Suprapubic skin (tissue), 4 donors: ENCODE results near the gene ZNF512B. TPM values are rescaled to one million over a fixed set of nuclear protein-coding genes. Genes with fewer than 3 reads are reported as not detected.

Source experiments
- DNase-seq, 2 donors: peaks; one replicate each; pipeline ENCODE4 v3.0.0-alpha.2; 2019; ENCODE audit warnings: low spot score in 2 of 2
- H3K27ac ChIP-seq: fragments of 200-600 bp; sonication (generic); one replicate; pipeline ENCODE4 v1.5.1; 2019
- H3K27me3 ChIP-seq: fragments of 200-600 bp; sonication (generic); one replicate; pipeline ENCODE4 v1.5.1; 2019
- H3K36me3 ChIP-seq: fragments of 200-600 bp; sonication (generic); one replicate; pipeline ENCODE4 v1.5.1; 2019
- H3K4me1 ChIP-seq: fragments of 200-600 bp; sonication (generic); one replicate; pipeline ENCODE4 v1.5.1; 2019
- H3K4me3 ChIP-seq: fragments of 200-600 bp; sonication (generic); one replicate; pipeline ENCODE4 v1.5.1; 2019; ENCODE audit warnings: mild to moderate bottlenecking
- H3K9me3 ChIP-seq: fragments of 200-600 bp; sonication (generic); one replicate; pipeline ENCODE4 v1.5.1; 2019
- EP300 ChIP-seq: sonication (generic); formaldehyde crosslinking; IDR thresholded peaks from one replicate; pipeline ENCODE4 v1.6.1; 2017; ENCODE audit warnings: antibody characterized with exemption
- POLR2A ChIP-seq, 2 donors: fragments of 450-650 bp; IDR thresholded peaks; one replicate each; pipeline ENCODE4 v1.6.1; 2017; ENCODE audit warnings: antibody characterized with exemption in 2 of 2, mild to moderate bottlenecking in 2 of 2, moderate library complexity in 2 of 2
- POLR2AphosphoS5 ChIP-seq, 3 donors: sonication (generic); formaldehyde crosslinking; IDR thresholded peaks; one replicate each; pipeline ENCODE4 v1.6.1; 2017; ENCODE audit warnings: antibody characterized with exemption in 3 of 3
- WGBS: methylation state at CpG from one replicate; pipeline ENCODE4 v1.1.5; 2018; 5-methylcytosine and 5-hydroxymethylcytosine counted together
- total RNA-seq, 4 donors: library from RNA; depleted of rRNA; stranded (reverse); fragments of >200 nt; gene quantifications; one replicate each; pipeline ENCODE4 v1.1.0, GENCODE V29; 2016
- TF ChIP-seq, protein P1 (sequence below), 2 donors: fragments of 200-600 bp in 1 of 2; fragments of 450-650 bp in 1 of 2; sonication (generic) in 1 of 2; IDR thresholded peaks; one replicate each; pipeline ENCODE4 v1.5.1; 2016 to 2019; ENCODE audit warnings: antibody characterized with exemption in 2 of 2, mild to moderate bottlenecking in 1 of 2, moderate library complexity in 1 of 2

Gene ZNF512B
- total RNA-seq, 4 donors from 2014 or later: 17.7 to 32.4 (median 24.3) TPM

DNA sequence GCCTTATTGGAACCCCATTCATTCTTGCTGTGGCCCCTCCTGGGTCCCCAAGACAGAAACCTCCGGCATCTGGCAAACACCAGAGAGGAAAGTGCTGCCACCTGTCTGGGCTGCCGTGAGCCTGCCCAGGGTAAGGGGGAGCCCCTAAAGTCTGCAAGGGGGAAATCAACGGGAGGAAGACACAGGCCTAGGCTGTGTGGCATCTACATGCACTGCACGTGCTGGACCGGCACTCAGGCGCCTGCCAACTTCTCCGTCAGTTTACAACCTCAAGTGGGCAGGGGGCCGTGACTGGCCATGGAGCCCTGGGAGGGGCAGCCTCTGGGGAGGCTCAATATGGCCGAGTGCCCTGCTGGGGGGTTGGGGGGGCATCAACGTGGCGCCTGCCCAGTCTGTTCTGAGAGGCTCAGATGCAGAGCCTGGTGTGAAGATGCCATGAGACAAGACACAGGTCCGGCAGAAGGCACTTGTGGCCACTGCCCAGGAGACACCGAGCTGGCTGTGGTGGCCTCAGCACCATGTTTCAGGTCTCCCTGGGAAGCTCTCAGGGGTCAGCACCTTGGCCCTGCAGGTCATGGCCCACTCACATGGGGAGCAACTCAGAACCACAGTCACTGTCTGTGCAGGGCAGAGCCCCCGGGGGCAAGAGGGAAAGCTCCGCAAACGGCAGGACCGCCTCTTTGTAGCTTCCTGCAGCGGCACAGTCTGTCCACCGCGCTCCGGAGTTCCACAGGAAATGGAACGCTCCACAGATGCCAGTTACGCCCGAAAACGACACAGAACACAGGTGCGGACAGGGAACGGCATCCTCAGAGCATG is 21.9 kb downstream of the ZNF512B start:
- Histone ChIP-seq H3K27ac (peak overlapping the region; percentile 29), H3K27me3 (no peaks in the 10 kb centered on the region), H3K9me3 (no peaks in the 10 kb centered on the region), H3K36me3 (peaks cover 37% of the 10 kb centered on the region), H3K4me3 (peak overlapping the region; percentile 32), H3K4me1 (peaks cover 67% of the 10 kb centered on the region)
- no peak for DNase-seq
- TF ChIP-seq POLR2AphosphoS5 (IDR thresholded peaks at IDR 0.05) (no peak), EP300 (no peak), POLR2A (IDR thresholded peaks at IDR 0.05) (no peak)
- TF ChIP-seq, protein P1, sequence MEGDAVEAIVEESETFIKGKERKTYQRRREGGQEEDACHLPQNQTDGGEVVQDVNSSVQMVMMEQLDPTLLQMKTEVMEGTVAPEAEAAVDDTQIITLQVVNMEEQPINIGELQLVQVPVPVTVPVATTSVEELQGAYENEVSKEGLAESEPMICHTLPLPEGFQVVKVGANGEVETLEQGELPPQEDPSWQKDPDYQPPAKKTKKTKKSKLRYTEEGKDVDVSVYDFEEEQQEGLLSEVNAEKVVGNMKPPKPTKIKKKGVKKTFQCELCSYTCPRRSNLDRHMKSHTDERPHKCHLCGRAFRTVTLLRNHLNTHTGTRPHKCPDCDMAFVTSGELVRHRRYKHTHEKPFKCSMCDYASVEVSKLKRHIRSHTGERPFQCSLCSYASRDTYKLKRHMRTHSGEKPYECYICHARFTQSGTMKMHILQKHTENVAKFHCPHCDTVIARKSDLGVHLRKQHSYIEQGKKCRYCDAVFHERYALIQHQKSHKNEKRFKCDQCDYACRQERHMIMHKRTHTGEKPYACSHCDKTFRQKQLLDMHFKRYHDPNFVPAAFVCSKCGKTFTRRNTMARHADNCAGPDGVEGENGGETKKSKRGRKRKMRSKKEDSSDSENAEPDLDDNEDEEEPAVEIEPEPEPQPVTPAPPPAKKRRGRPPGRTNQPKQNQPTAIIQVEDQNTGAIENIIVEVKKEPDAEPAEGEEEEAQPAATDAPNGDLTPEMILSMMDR (IDR thresholded peaks at IDR 0.05): no peak
- WGBS: 12% methylated on average over 16 of the region's 27 CpGs

DNA sequence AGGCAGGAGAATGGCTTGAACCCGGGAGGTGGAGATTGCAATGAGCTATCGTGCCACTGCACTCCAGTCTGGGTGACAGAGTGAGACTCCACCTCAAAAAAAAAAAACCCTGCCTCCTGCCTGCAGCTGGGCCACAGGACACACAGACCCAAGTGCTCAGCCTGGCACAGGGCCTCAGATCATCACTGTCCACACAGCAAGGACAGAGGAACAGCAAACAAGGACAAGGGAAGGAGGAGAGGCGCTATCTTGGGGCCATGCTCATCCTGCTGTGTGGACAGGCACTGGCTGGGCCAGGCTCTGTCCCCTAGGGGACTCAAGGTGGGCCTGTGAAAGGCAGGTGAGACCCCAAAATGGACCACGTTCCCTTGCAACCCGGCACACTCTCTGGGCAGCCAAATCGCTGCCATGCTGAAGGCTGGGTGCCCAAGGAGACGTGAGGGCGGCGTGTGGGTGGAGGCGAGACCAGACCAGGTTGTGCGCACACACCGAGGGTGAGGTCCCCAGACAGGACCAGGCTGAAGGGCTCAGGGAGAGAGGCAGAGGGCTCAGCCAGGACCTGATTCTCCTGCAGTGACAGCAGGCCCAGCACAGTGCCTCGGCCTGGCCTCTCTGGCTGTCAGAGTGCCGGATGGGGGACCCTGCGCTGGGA is 22.6 kb downstream of the ZNF512B start:
- Histone ChIP-seq H3K4me1 (peaks cover 67% of the 10 kb centered on the region), H3K27ac (no peak overlapping the region), H3K27me3 (no peaks in the 10 kb centered on the region), H3K9me3 (no peaks in the 10 kb centered on the region), H3K36me3 (peaks cover 39% of the 10 kb centered on the region), H3K4me3 (no peak overlapping the region)
- 77% methylated on average over 2 of the region's 15 CpGs for WGBS
- TF ChIP-seq EP300 (no peak), POLR2A (IDR thresholded peaks at IDR 0.05) (no peak), POLR2AphosphoS5 (IDR thresholded peaks at IDR 0.05) (no peak)
- TF ChIP-seq, protein P1 (IDR thresholded peaks at IDR 0.05): no peak
- no peak for DNase-seq

DNA sequence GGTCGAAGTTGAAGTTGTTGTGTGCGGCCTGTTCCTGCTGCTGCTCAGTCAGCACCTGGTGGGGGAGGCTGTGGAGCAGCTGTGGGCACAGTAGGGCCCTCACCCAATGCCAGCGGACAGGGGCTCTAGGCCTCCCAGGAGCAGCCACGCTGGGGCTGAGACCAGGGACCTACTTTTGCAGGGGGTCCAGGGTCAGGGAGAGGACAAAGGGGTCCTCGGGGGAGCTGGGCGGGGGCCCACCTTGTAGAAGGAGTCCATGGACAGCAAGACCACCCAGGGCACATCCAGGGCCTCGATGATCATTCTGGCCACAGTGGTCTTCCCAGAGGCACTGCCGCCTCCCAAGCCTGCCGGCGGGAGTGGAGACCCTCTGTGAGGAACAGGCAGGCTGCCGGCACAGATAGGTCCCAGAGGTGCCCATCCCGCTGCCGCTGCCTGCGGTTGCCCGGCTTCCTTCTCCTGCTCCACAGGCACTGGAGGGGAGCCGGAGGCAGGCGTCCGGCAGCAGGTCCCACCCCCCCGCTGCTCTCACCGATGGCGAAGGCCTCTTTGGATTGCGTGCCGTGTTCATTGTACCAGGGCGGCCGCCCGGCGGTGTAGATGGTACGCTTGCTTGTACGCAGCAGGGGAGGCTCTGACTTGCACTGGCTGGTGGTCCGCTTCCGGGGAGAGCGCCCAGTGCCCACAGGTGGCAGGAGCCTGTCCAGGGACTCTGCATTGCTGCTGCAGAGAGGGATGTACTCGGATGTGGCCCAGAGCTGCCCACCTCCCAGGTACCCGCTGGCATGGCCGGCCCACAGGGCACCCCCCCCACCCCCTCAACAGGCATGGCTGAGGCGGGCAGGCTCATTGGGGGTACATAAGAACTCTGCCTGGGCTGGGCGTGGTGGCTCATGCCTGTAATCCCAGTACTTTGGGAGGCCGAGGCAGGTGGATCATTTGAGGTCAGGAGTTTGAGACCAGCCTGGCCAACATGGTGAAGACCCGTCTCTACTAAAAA is 23.5 kb downstream of the ZNF512B start:
- H3K9me3 ChIP-seq: no peaks in the 10 kb centered on the region
- 92% methylated on average over 16 of the region's 39 CpGs for WGBS
- no peak overlapping the region for H3K27ac ChIP-seq
- H3K4me3 ChIP-seq: no peak overlapping the region
- H3K36me3 ChIP-seq: peaks cover 39% of the 10 kb centered on the region
- TF ChIP-seq EP300: no peak
- TF ChIP-seq, protein P1 (IDR thresholded peaks at IDR 0.05): no peak
- TF ChIP-seq POLR2AphosphoS5 (IDR thresholded peaks at IDR 0.05): no peak
- TF ChIP-seq POLR2A (IDR thresholded peaks at IDR 0.05): no peak
- no peaks in the 10 kb centered on the region for H3K27me3 ChIP-seq
- H3K4me1 ChIP-seq: peaks cover 63% of the 10 kb centered on the region
- no peak for DNase-seq

DNA sequence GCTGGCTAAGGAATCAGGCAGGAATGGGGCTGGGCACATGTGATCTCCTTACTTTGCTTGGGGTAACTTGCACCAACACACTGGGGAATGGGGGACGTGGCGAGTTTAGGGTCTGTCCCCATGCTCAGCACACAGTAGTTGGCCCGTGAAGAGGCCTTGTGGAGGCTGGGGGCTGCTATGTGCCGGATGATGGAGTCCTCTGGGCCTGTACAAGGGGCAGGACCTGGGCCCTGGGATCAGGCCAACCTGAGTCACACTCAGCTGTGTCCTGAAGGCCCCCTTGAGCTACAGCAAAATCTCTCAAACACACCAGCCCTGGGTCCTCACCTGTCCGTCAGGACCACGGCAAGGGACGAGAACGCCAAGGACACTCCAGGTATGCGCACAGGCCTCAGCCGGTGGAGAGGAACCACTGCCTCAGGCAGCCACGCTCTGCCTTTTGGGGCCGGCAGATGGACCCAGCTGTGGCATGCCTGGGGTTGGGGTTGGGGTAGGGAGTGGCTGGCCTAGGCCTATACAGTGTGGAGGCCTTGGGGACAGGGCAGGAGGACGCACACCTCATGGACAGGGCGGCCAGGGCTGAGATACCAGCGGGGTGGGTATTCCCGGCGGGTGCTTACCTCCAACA is 24.6 kb downstream of the ZNF512B start:
- 97% methylated on average over 3 of the region's 17 CpGs for WGBS
- Histone ChIP-seq H3K27ac (no peak overlapping the region), H3K4me3 (no peak overlapping the region), H3K9me3 (no peaks in the 10 kb centered on the region), H3K4me1 (peaks cover 55% of the 10 kb centered on the region), H3K36me3 (peaks cover 50% of the 10 kb centered on the region), H3K27me3 (no peaks in the 10 kb centered on the region)
- DNase-seq: no peak
- TF ChIP-seq POLR2A (IDR thresholded peaks at IDR 0.05) (no peak), EP300 (no peak), POLR2AphosphoS5 (IDR thresholded peaks at IDR 0.05) (no peak)
- TF ChIP-seq, protein P1 (IDR thresholded peaks at IDR 0.05): no peak
